Natural killer cell treated with Interleukin-12 subunit alpha and Interleukin-12 subunit beta and Interleukin-15 and Interleukin-18, amount 100 ng/mL, for 72 hours (primary cell): Measurements from ENCODE around the gene OBSCN. TPM values are rescaled to one million over a fixed set of nuclear protein-coding genes. Genes with fewer than 3 reads are reported as not detected.

Experiments
- ATAC-seq, 2 donors: fragments of 150-1000 bp; cut with Tn5 transposase in 1 of 2; sonication (Bioruptor Pico), chemical (Tn5 transposase) in 1 of 2; 2 replicates each; pipeline ENCODE4 v1.10.0; 2021
- DNase-seq: peaks from one replicate; pipeline ENCODE4 v3.0.0; 2022; ENCODE audit warnings: low spot score
- H3K27ac Mint-ChIP-seq, 2 donors: 1 replicate in 1 of 2; 2 replicates in 1 of 2; pipeline ENCODE4 v1.8.0; 2022; ENCODE audit warnings: mixed read lengths in 2 of 2, mild to moderate bottlenecking in 1 of 2, moderate library complexity in 1 of 2
- H3K27me3 Mint-ChIP-seq, 2 donors: 1 replicate in 1 of 2; 2 replicates in 1 of 2; pipeline ENCODE4 v1.8.0; 2022; ENCODE audit warnings: mixed read lengths in 2 of 2
- H3K36me3 Mint-ChIP-seq: one replicate; pipeline ENCODE4 v1.8.0; 2022; ENCODE audit warnings: mixed read lengths
- H3K4me1 Mint-ChIP-seq, 2 donors: 1 replicate in 1 of 2; 2 replicates in 1 of 2; pipeline ENCODE4 v1.8.0; 2022; ENCODE audit warnings: low read depth in 2 of 2, mixed read lengths in 2 of 2, mild to moderate bottlenecking in 1 of 2
- H3K4me3 Mint-ChIP-seq: one replicate; pipeline ENCODE4 v1.8.0; 2022; ENCODE audit warnings: mixed read lengths
- H3K9me3 Mint-ChIP-seq: 2 replicates; pipeline ENCODE4 v1.8.0; 2022; ENCODE audit warnings: mixed read lengths
- total RNA-seq, 2 donors: library from RNA; stranded (reverse); gene quantifications; one replicate each; pipeline ENCODE4 v1.2.3, GENCODE V29; 2022

Gene OBSCN
- total RNA-seq, 2 donors from 2014 or later = 6.4 to 12.3 TPM

- no peaks in the 10 kb centered on the region for H3K27me3 Mint-ChIP-seq
- DNase-seq (no peak), ATAC-seq (no peak)
- H3K4me3 Mint-ChIP-seq = no peak overlapping the region
- no peak overlapping the region for H3K27ac Mint-ChIP-seq
- peaks cover 4 to 7% of the 10 kb centered on the region in 2 donors for H3K4me1 Mint-ChIP-seq
- H3K36me3 Mint-ChIP-seq = no peaks in the 10 kb centered on the region
- H3K9me3 Mint-ChIP-seq = no peaks in the 10 kb centered on the region
These were observed 70.6 kb downstream of the OBSCN start for GRCh38 chr1:228278432-228278941.

- H3K36me3 Mint-ChIP-seq = no peaks in the 10 kb centered on the region
- H3K4me1 Mint-ChIP-seq = peaks cover 4 to 7% of the 10 kb centered on the region in 2 donors
- H3K27ac Mint-ChIP-seq = no peak overlapping the region
- ATAC-seq (no peak), DNase-seq (peak; percentile 61)
- no peaks in the 10 kb centered on the region for H3K9me3 Mint-ChIP-seq
- H3K27me3 Mint-ChIP-seq = no peaks in the 10 kb centered on the region
- no peak overlapping the region for H3K4me3 Mint-ChIP-seq
These were observed 71.3 kb downstream of the OBSCN start for GRCh38 chr1:228279011-228279721.

DNA sequence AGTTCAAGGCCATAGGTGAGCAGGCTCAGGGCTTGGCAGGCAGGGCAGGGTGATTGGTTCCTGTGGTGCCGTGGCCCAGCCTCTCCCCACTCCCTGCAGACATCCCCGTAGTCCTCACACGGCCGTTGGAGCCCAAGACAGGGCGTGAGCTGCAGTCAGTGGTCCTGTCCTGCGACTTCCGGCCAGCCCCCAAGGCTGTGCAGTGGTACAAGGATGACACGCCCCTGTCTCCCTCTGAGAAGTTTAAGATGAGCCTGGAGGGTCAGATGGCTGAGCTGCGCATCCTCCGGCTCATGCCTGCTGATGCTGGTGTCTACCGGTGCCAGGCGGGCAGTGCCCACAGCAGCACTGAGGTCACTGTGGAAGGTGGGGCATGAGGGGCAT, 71.9 kb downstream of the OBSCN start:
- ATAC-seq (no peak), DNase-seq (no peak)
- Mint-ChIP-seq H3K27me3 (no peaks in the 10 kb centered on the region), H3K36me3 (no peaks in the 10 kb centered on the region), H3K9me3 (no peaks in the 10 kb centered on the region), H3K4me1 (peaks cover 4 to 6% of the 10 kb centered on the region in 2 donors), H3K27ac (no peak overlapping the region), H3K4me3 (no peak overlapping the region)

GRCh38 chr1:228280106-228280901, 72.5 kb downstream of the OBSCN start:
- no peak overlapping the region for H3K27ac Mint-ChIP-seq
- no peaks in the 10 kb centered on the region for H3K36me3 Mint-ChIP-seq
- peak; percentile 50 for DNase-seq
- ATAC-seq = no peak
- H3K4me3 Mint-ChIP-seq = no peak overlapping the region
- H3K27me3 Mint-ChIP-seq = no peaks in the 10 kb centered on the region
- peaks cover under 1% of the 10 kb centered on the region in 2 donors for H3K4me1 Mint-ChIP-seq
- no peaks in the 10 kb centered on the region for H3K9me3 Mint-ChIP-seq

DNA sequence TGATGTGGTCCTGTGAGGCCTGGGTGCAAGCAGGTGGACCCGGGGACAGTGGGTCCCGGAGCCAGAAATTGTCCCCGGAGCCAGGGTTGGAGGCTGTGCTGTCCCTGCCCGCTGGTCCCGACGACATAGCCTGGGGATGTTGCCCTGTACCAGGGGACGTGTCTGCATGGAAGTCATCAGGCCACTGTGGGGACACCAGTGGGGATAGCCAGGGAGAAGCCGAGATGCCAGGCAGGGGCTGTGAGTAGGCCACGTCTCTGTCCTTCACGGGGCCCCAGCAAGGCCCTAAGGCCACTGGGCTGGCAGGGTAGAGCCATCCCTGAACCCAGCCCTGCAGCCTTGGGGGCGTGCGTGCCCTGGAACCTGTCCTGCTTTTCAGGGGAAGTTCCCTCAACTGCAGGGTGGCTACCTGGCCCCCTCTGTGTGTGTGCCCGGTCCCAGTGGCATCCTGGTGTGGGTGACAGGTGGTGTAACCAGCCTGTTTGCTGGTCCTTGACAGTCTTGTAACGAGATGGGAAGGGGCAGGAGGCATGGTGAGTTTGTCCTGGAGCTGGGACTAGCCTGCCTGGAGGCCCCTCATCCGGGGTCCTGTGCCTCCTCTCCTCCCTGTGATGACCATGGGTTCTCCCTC, 73.2 kb downstream of the OBSCN start:
- no peak overlapping the region for H3K27ac Mint-ChIP-seq
- ATAC-seq (no peak), DNase-seq (peak; percentile 48)
- no peak overlapping the region for H3K4me3 Mint-ChIP-seq
- H3K4me1 Mint-ChIP-seq = no peaks in the 10 kb centered on the region
- H3K36me3 Mint-ChIP-seq = no peaks in the 10 kb centered on the region
- no peaks in the 10 kb centered on the region for H3K27me3 Mint-ChIP-seq
- H3K9me3 Mint-ChIP-seq = no peaks in the 10 kb centered on the region

DNA sequence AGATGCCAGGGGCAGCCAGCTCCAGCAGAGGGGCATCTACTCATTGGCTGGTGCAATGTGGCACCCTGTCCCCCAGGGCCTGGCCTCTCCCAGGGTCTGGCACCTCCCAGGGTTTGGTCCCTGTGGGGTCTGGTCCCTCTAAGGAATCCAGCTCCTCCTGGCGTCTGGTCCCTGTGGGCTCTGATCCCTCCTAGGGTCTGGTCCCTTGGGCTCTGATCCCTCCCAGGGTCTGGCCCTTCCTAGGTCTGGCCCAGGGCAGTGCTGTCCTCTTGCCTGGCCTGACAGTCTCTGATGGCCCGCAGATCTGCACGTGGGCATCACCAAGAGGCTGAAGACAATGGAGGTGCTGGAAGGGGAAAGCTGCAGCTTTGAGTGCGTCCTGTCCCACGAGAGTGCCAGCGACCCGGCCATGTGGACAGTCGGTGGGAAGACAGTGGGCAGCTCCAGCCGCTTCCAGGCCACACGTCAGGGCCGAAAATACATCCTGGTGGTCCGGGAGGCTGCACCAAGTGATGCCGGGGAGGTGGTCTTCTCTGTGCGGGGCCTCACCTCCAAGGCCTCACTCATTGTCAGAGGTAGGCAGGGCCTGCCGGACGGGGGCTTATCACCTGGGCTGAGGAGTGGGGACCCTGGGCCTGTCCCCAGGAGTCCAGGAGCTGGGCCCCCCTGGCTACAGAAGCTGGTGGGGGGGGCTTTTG, 73.9 kb downstream of the OBSCN start:
- DNase-seq = peak; percentile 60
- H3K36me3 Mint-ChIP-seq = no peaks in the 10 kb centered on the region

GRCh38 chr1:228282329-228283042, 74.6 kb downstream of the OBSCN start:
- no peaks in the 10 kb centered on the region for H3K4me1 Mint-ChIP-seq
- ATAC-seq (no peak), DNase-seq (no peak)
- no peak overlapping the region for H3K4me3 Mint-ChIP-seq
- no peaks in the 10 kb centered on the region for H3K27me3 Mint-ChIP-seq
- no peak overlapping the region for H3K27ac Mint-ChIP-seq
- H3K36me3 Mint-ChIP-seq = no peaks in the 10 kb centered on the region
- no peaks in the 10 kb centered on the region for H3K9me3 Mint-ChIP-seq

More for the DNA sequence above, 73.9 kb downstream of the OBSCN start:
- Mint-ChIP-seq H3K9me3 (no peaks in the 10 kb centered on the region), H3K27ac (no peak overlapping the region), H3K27me3 (no peaks in the 10 kb centered on the region), H3K4me1 (no peaks in the 10 kb centered on the region), H3K4me3 (no peak overlapping the region)
- ATAC-seq = no peak

DNA sequence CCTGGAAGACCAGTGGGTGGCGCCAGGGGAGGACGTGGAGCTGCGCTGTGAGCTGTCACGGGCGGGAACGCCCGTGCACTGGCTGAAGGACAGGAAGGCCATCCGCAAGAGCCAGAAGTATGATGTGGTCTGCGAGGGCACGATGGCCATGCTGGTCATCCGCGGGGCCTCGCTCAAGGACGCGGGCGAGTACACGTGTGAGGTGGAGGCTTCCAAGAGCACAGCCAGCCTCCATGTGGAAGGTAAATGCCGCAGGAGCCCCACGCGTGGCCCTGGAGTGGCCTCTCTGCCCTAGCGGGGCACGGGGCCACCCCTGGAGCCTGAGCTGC, 75.2 kb downstream of the OBSCN start:
- Mint-ChIP-seq H3K27me3 (no peaks in the 10 kb centered on the region), H3K4me3 (no peak overlapping the region), H3K4me1 (no peaks in the 10 kb centered on the region), H3K36me3 (no peaks in the 10 kb centered on the region), H3K27ac (no peak overlapping the region), H3K9me3 (no peaks in the 10 kb centered on the region)
- ATAC-seq (no peak), DNase-seq (peak; percentile 35)

- ATAC-seq (no peak), DNase-seq (peak; percentile 41)
- no peaks in the 10 kb centered on the region for H3K9me3 Mint-ChIP-seq
- H3K36me3 Mint-ChIP-seq = no peaks in the 10 kb centered on the region
- peaks cover under 1 to 4% of the 10 kb centered on the region in 2 donors for H3K4me1 Mint-ChIP-seq
- H3K27ac Mint-ChIP-seq = no peak overlapping the region
- no peaks in the 10 kb centered on the region for H3K27me3 Mint-ChIP-seq
- no peak overlapping the region for H3K4me3 Mint-ChIP-seq
These were observed 75.8 kb downstream of the OBSCN start for GRCh38 chr1:228283476-228284147.

- no peak overlapping the region for H3K4me3 Mint-ChIP-seq
- H3K36me3 Mint-ChIP-seq = no peaks in the 10 kb centered on the region
- no peak for DNase-seq
- no peak for ATAC-seq
- H3K27ac Mint-ChIP-seq = no peak overlapping the region
- no peaks in the 10 kb centered on the region for H3K27me3 Mint-ChIP-seq
- no peaks in the 10 kb centered on the region for H3K9me3 Mint-ChIP-seq
- peaks cover 5 to 9% of the 10 kb centered on the region in 2 donors for H3K4me1 Mint-ChIP-seq
These were observed 76.3 kb downstream of the OBSCN start for GRCh38 chr1:228284148-228284495.

GRCh38 chr1:228284521-228284920, 76.7 kb downstream of the OBSCN start:
- peaks cover 6 to 11% of the 10 kb centered on the region in 2 donors for H3K4me1 Mint-ChIP-seq
- H3K27ac Mint-ChIP-seq = no peak overlapping the region
- no peak overlapping the region for H3K4me3 Mint-ChIP-seq
- H3K36me3 Mint-ChIP-seq = no peaks in the 10 kb centered on the region
- H3K9me3 Mint-ChIP-seq = no peaks in the 10 kb centered on the region
- DNase-seq = peak; percentile 44
- ATAC-seq = no peak
- H3K27me3 Mint-ChIP-seq = no peaks in the 10 kb centered on the region

DNA sequence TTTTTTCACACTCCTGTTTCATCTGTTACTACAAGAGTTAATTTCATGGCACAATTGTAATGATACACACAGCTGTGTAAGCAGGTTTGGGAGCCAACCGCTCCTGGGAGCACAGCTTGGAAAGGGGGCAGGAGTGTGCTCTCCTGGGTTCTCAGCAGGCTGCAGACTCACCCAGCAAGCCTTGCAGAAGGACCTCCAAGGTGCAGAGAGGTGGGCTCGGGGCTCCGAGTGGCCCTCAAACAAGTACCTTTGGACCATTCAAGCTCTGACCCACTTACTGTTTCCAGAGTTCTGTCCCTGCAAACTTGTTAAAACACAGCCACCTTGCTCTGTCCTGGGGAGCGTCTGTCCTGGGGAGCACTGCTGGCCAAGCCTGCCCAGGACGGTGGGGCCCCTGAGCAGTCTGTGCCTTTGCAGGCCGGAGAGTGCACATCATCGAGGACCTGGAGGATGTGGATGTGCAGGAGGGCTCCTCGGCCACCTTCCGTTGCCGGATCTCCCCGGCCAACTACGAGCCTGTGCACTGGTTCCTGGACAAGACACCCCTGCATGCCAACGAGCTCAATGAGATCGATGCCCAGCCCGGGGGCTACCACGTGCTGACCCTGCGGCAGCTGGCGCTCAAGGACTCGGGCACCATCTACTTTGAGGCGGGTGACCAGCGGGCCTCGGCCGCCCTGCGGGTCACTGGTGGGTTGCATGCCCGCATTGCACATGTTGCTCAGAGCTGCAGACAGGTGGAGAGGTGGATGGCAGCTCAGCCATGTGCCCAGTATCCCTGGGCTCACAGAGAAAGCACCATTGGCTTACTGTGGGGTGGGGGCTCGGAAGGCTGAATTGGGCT, 78.0 kb downstream of the OBSCN start:
- H3K4me3 Mint-ChIP-seq = no peak overlapping the region
- no peak for ATAC-seq
- no peaks in the 10 kb centered on the region for H3K36me3 Mint-ChIP-seq
- DNase-seq = no peak
- no peaks in the 10 kb centered on the region for H3K27me3 Mint-ChIP-seq
- peaks cover 6 to 11% of the 10 kb centered on the region in 2 donors for H3K4me1 Mint-ChIP-seq
- no peaks in the 10 kb centered on the region for H3K9me3 Mint-ChIP-seq
- H3K27ac Mint-ChIP-seq = no peak overlapping the region
